Sigmoid colon (tissue), 7 donors: ENCODE results near the gene NHERF1. TPM values are rescaled to one million over a fixed set of nuclear protein-coding genes. Genes with fewer than 3 reads are reported as not detected.

Experiments used
- DNase-seq: peaks from one replicate; pipeline ENCODE4 v3.0.0-alpha.2; 2019
- H3K27ac ChIP-seq, 4 donors: fragments of 200-600 bp; sonication (generic); one replicate each; pipeline ENCODE4 v1.5.1; 2016 to 2019; ENCODE audit warnings: mild to moderate bottlenecking in 1 of 4
- H3K27me3 ChIP-seq, 3 donors: fragments of 200-600 bp; sonication (generic); one replicate each; pipeline ENCODE4 v1.5.1; 2019; ENCODE audit warnings: mild to moderate bottlenecking in 1 of 3
- H3K36me3 ChIP-seq, 4 donors: fragments of 200-600 bp; sonication (generic); one replicate each; pipeline ENCODE4 v1.5.1; 2016 to 2019
- H3K4me1 ChIP-seq, 4 donors: fragments of 200-600 bp; sonication (generic); one replicate each; pipeline ENCODE4 v1.5.1; 2017 to 2019
- H3K4me3 ChIP-seq, 4 donors: fragments of 200-600 bp; sonication (generic); one replicate each; pipeline ENCODE4 v1.5.1; 2017 to 2019; ENCODE audit warnings: mild to moderate bottlenecking in 2 of 4, moderate library complexity in 1 of 4
- H3K9me3 ChIP-seq, 4 donors: fragments of 200-600 bp in 3 of 4; sonication (generic) in 3 of 4; one replicate each; pipeline versions ENCODE4 v1.5.1 to v1.6.1; 2013 to 2019
- EP300 ChIP-seq, 4 donors: sonication (generic); formaldehyde crosslinking; IDR thresholded peaks; one replicate each; pipeline ENCODE4 v1.6.1; 2017; ENCODE audit warnings: antibody characterized with exemption in 4 of 4
- POLR2A ChIP-seq, 2 donors: fragments of 450-650 bp; IDR thresholded peaks; one replicate each; pipeline ENCODE4 v1.6.1; 2016; ENCODE audit warnings: antibody characterized with exemption in 2 of 2, mild to moderate bottlenecking in 2 of 2, moderate library complexity in 2 of 2
- POLR2AphosphoS5 ChIP-seq, 4 donors: sonication (generic); formaldehyde crosslinking; IDR thresholded peaks; one replicate each; pipeline ENCODE4 v1.6.1; 2017; ENCODE audit warnings: antibody characterized with exemption in 4 of 4
- WGBS, 2 donors: extraction: QIAGEN DNeasy Blood & Tissue Kit; methylation state at CpG; one replicate each; pipeline ENCODE4 v1.1.7; 2013; 5-methylcytosine and 5-hydroxymethylcytosine counted together
- intact Hi-C: fragments of 100-400 bp; cut with DNase I; formaldehyde crosslinking; loops from one replicate; pipeline ENCODE4 v1.15.1; 2023
- polyA plus RNA-seq, 3 donors: library from polyadenylated mRNA; stranded (reverse); fragments of 200-250 nt; gene quantifications; one replicate each; pipeline ENCODE4 v1.2.3, GENCODE V29; 2013
- total RNA-seq, 4 donors: library from RNA; depleted of rRNA; stranded (reverse); fragments of >200 nt; gene quantifications; one replicate each; pipeline ENCODE4 v1.1.0, GENCODE V29; 2016
- TF ChIP-seq, protein P1 (sequence below), 4 experiments: fragments of 450-650 bp in 3 of 4; fragments of 200-600 bp in 1 of 4; IDR thresholded peaks; one replicate each; pipeline ENCODE4 v1.5.1; 2016 to 2019; ENCODE audit warnings: antibody characterized with exemption in 4 of 4, mild to moderate bottlenecking in 3 of 4, moderate library complexity in 2 of 4
- donor health status: healthy with polysubstance abuse.
- donor health status: Bipolar disorder and iron deficiency.
- donor health status: healthy.

The NHERF1 gene
- total and polyA plus RNA-seq, 7 donors, result 6.6 to 420 (median 12.5) TPM

DNA sequence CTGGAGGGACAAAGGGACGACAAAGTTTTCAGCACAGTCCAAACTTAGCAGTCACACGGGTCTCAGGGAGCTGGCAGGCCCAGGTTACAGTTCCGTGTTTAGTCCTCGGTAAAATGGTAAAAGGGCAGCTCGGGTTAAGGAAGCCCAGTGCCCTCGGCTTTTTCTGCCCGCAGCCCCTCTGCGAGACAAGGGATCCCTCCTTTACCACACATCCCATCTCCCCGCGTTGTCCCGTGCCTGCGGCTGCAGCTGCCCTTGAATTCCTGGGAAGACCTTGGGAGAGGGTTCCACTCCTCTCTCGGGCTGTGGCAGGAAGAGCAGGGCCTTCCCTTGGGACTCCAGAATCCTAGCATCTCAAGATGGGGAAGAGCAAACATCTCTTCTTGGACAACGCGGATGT is 18.6 kb upstream of the NHERF1 start:
- TF ChIP-seq, protein P1, sequence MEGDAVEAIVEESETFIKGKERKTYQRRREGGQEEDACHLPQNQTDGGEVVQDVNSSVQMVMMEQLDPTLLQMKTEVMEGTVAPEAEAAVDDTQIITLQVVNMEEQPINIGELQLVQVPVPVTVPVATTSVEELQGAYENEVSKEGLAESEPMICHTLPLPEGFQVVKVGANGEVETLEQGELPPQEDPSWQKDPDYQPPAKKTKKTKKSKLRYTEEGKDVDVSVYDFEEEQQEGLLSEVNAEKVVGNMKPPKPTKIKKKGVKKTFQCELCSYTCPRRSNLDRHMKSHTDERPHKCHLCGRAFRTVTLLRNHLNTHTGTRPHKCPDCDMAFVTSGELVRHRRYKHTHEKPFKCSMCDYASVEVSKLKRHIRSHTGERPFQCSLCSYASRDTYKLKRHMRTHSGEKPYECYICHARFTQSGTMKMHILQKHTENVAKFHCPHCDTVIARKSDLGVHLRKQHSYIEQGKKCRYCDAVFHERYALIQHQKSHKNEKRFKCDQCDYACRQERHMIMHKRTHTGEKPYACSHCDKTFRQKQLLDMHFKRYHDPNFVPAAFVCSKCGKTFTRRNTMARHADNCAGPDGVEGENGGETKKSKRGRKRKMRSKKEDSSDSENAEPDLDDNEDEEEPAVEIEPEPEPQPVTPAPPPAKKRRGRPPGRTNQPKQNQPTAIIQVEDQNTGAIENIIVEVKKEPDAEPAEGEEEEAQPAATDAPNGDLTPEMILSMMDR (IDR thresholded peaks at IDR 0.05), result no peak
- TF ChIP-seq POLR2AphosphoS5 (IDR thresholded peaks at IDR 0.05) (no peak), POLR2A (IDR thresholded peaks at IDR 0.05) (no peak), EP300 (IDR thresholded peaks at IDR 0.05) (no peak)
- H3K27ac ChIP-seq, result no peak overlapping the region
- no peak for DNase-seq
- no peak overlapping the region for H3K4me3 ChIP-seq
- 92 to 94% methylated on average over 15 of the region's 15 CpGs for WGBS, 2 donors
- peaks cover 0 to 42% (median 9%) of the 10 kb centered on the region in 3 donors for H3K27me3 ChIP-seq
- intact Hi-C loops, result loop anchor here (10.0 kb wide), 1 partner anchor 165 kb away; the partner anchor contains the start of gene CD300H
- no peaks in the 10 kb centered on the region for H3K36me3 ChIP-seq
- no peaks in the 10 kb centered on the region for H3K9me3 ChIP-seq
- no peaks in the 10 kb centered on the region for H3K4me1 ChIP-seq

GRCh38 chr17:74730491-74731346 is 17.7 kb upstream of the NHERF1 start:
- no peaks in the 10 kb centered on the region for H3K36me3 ChIP-seq
- no peaks in the 10 kb centered on the region for H3K9me3 ChIP-seq
- no peak for DNase-seq
- no peaks in the 10 kb centered on the region for H3K4me1 ChIP-seq
- no peak for TF ChIP-seq POLR2A (IDR thresholded peaks at IDR 0.05)
- TF ChIP-seq POLR2AphosphoS5 (IDR thresholded peaks at IDR 0.05), result no peak
- TF ChIP-seq, protein P1 (IDR thresholded peaks at IDR 0.05), result no peak
- no peak for TF ChIP-seq EP300 (IDR thresholded peaks at IDR 0.05)
- H3K4me3 ChIP-seq, result no peak overlapping the region
- H3K27ac ChIP-seq, result no peak overlapping the region
- intact Hi-C loops, result loop anchor here (10.0 kb wide), 1 partner anchor 166 kb away; the partner anchor contains the start of gene CD300H
- peaks cover 0 to 50% (median 13%) of the 10 kb centered on the region in 3 donors for H3K27me3 ChIP-seq
- WGBS, 2 donors, result 74 to 75% methylated on average over 16 of the region's 16 CpGs

GRCh38 chr17:74731347-74731605 is 17.2 kb upstream of the NHERF1 start:
- DNase-seq, result no peak
- WGBS, 2 donors, result 61 to 87% methylated on average over 4 of the region's 4 CpGs
- H3K9me3 ChIP-seq, result no peaks in the 10 kb centered on the region
- TF ChIP-seq, protein P1 (IDR thresholded peaks at IDR 0.05), result no peak
- TF ChIP-seq POLR2AphosphoS5 (IDR thresholded peaks at IDR 0.05), result no peak
- no peak for TF ChIP-seq POLR2A (IDR thresholded peaks at IDR 0.05)
- no peak for TF ChIP-seq EP300 (IDR thresholded peaks at IDR 0.05)
- peaks cover 0 to 2% (median 0%) of the 10 kb centered on the region in 4 donors for H3K4me1 ChIP-seq
- H3K27ac ChIP-seq, result no peak overlapping the region
- H3K36me3 ChIP-seq, result no peaks in the 10 kb centered on the region
- H3K27me3 ChIP-seq, result peaks cover 3 to 56% (median 13%) of the 10 kb centered on the region in 3 donors
- intact Hi-C loops, result loop anchor here (10.0 kb wide), 1 partner anchor 166 kb away; the partner anchor contains the start of gene CD300H
- H3K4me3 ChIP-seq, result no peak overlapping the region

GRCh38 chr17:74732042-74732867 is 16.2 kb upstream of the NHERF1 start:
- H3K36me3 ChIP-seq, result no peaks in the 10 kb centered on the region
- no peak for TF ChIP-seq POLR2A (IDR thresholded peaks at IDR 0.05)
- H3K9me3 ChIP-seq, result no peaks in the 10 kb centered on the region
- 72 to 81% methylated on average over 12 of the region's 12 CpGs for WGBS, 2 donors
- H3K4me1 ChIP-seq, result peaks cover 0 to 11% (median 8%) of the 10 kb centered on the region in 4 donors
- intact Hi-C loops, result loop anchor here (10.0 kb wide), 1 partner anchor 167 kb away; the partner anchor contains the start of gene CD300H
- peaks cover 13 to 66% (median 21%) of the 10 kb centered on the region in 3 donors for H3K27me3 ChIP-seq
- no peak overlapping the region for H3K27ac ChIP-seq
- no peak for DNase-seq
- H3K4me3 ChIP-seq, result no peak overlapping the region
